ENCODE measurements around the gene HYLS1.

HYLS1 gene

DNA sequence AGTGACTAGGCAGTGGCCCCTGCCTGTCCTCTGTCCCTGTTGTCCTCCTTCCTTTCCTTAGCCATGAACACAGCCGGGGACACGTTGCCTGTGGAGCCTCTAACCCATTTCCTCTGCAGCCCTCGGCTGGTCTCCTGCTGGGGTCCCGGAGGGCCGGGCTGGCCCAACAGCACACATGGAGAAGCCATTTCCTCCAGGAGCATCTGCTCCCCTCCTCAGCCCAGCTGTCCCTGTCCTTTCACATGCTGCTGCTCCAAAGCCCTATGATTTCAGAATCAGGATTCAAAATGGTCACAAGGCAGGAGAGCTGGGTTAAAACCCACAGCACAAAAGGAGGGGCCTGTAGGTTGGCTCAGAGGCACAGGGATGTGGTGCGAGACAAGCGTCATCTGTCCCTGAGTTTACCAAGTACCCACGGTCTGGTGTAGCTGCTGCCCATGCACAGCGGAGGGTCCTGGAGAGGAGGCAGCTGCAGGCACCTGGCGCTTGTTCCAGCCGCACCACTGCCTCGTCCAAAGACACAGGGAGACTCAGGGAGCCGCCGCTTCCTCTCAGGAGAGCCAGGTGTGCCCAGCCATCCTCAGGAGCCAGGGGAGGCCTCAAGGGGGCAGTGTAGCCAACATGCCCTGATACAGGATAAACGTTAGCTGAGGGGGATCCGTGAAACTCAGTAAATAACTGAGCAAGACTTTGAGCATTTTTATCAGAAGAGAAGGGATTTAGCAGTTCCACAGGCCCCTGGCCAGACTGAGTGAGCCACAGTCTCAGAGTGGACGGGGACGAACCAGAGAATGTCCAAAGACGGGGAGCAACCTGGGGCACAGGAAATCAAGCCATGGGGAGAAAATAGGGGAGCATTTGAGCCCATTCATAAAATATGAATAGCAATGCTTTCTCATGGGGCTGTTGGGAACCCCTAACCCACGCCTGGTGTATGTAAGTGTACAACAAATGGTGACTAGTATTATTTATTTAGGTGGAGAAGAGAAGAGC is 54.4 kb downstream of the HYLS1 start:
- Histone ChIP-seq H3K9me3 (ENCODE audit: insufficient read depth, low read length) (no peaks in the 10 kb centered on the region), H3K36me3 (ENCODE audit: insufficient read depth, insufficient read length, low read length) (no peaks in the 10 kb centered on the region), H3K4me1 (ENCODE audit: insufficient read depth, insufficient read length) (peaks cover 6% of the 10 kb centered on the region), H3K27me3 (ENCODE audit: insufficient read depth, insufficient read length) (no peaks in the 10 kb centered on the region), H3K9ac (ENCODE audit: insufficient read length, low read depth) (no peak overlapping the region), H3K4me3 (ENCODE audit: insufficient read length, low read depth) (no peak overlapping the region)
- peak; percentile 51 for DNase-seq (ENCODE audit: low read depth, low spot score)
- TF ChIP-seq YY1 (IDR thresholded peaks at IDR 0.05; ENCODE audit: insufficient read depth, insufficient read length) (no peak), SUZ12 (IDR thresholded peaks at IDR 0.05; ENCODE audit: extremely low read depth, insufficient read depth, insufficient read length) (no peak), ZNF274 (IDR thresholded peaks at IDR 0.05; ENCODE audit: low read depth, low read length) (no peak)

DNA sequence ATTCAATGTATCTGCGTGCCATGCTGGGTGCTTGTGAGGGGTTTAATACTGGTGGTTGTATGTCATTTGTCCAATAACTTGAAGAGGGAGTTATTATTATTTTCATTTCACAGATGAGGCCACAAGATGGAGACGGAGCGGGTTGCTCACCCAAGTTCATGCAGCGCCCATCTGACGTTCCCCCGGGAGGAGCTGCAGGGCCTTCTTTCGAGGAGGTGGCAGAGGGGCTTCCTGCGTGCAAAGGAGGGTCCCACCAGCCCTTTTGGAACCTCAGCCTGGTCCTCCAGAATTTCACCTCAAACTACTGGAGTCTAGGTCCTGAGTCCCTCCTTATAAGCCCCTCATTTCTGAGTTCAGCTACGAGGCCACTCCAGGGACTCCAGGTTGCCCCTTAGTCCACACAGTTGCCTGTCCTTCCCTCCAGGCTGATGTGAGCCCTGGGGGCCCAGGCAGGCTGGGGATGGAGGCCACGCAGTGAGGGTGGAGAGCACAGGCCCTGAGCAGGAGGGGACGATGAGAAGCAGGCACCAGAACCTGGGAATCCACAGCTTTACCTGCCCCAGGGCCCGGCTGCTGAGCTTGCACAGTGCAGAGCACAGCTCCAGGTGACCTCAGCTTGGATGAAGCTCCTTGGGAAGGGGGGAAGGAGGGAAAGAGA is 55.4 kb downstream of the HYLS1 start:
- Histone ChIP-seq H3K9ac (ENCODE audit: insufficient read length, low read depth) (no peak overlapping the region), H3K4me3 (ENCODE audit: insufficient read length, low read depth) (no peak overlapping the region), H3K9me3 (ENCODE audit: insufficient read depth, low read length) (no peaks in the 10 kb centered on the region), H3K36me3 (ENCODE audit: insufficient read depth, insufficient read length, low read length) (no peaks in the 10 kb centered on the region), H3K27me3 (ENCODE audit: insufficient read depth, insufficient read length) (no peaks in the 10 kb centered on the region), H3K4me1 (ENCODE audit: insufficient read depth, insufficient read length) (peaks cover 6% of the 10 kb centered on the region)
- no peak for DNase-seq (ENCODE audit: low read depth, low spot score)
- TF ChIP-seq YY1 (IDR thresholded peaks at IDR 0.05; ENCODE audit: insufficient read depth, insufficient read length) (no peak), ZNF274 (IDR thresholded peaks at IDR 0.05; ENCODE audit: low read depth, low read length) (no peak), SUZ12 (IDR thresholded peaks at IDR 0.05; ENCODE audit: extremely low read depth, insufficient read depth, insufficient read length) (no peak)

DNA sequence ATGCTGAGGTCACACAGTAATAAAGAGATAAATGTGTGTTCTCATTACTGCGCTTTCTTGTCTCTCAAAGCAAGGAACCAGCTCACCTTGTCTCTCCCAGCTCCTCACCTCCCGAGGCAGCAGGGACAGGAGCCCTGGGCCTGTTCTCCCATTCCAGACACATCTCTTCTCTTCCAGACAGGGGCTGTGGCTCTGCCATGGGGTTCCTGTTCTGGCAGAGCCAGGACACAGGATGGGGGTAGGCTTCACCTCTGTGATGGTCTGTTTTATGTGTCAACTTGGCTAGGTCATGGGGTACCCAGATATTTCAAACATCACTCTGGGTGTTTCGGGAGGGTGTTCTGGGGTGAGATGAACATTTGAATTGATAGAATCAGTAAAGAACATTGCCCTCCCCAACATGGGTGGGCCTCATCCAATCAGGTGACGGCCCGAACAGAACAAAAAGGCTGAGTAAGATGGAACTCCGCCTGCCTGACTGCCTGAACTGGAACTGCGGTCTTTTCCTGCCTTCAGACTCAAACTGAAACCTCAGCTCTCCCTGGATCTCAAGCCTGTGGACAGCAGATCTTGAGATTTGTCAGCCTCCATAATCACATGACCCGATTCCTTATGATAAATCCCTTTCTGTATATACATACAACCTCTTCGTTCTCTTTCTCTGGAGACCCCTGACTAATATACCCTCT is 56.3 kb downstream of the HYLS1 start:
- no peak for DNase-seq (ENCODE audit: low read depth, low spot score)
- Histone ChIP-seq H3K9me3 (ENCODE audit: insufficient read depth, low read length) (no peaks in the 10 kb centered on the region), H3K4me3 (ENCODE audit: insufficient read length, low read depth) (no peak overlapping the region), H3K9ac (ENCODE audit: insufficient read length, low read depth) (no peak overlapping the region), H3K4me1 (ENCODE audit: insufficient read depth, insufficient read length) (peaks cover 6% of the 10 kb centered on the region), H3K27me3 (ENCODE audit: insufficient read depth, insufficient read length) (no peaks in the 10 kb centered on the region), H3K36me3 (ENCODE audit: insufficient read depth, insufficient read length, low read length) (no peaks in the 10 kb centered on the region)
- TF ChIP-seq ZNF274 (IDR thresholded peaks at IDR 0.05; ENCODE audit: low read depth, low read length) = no peak

DNA sequence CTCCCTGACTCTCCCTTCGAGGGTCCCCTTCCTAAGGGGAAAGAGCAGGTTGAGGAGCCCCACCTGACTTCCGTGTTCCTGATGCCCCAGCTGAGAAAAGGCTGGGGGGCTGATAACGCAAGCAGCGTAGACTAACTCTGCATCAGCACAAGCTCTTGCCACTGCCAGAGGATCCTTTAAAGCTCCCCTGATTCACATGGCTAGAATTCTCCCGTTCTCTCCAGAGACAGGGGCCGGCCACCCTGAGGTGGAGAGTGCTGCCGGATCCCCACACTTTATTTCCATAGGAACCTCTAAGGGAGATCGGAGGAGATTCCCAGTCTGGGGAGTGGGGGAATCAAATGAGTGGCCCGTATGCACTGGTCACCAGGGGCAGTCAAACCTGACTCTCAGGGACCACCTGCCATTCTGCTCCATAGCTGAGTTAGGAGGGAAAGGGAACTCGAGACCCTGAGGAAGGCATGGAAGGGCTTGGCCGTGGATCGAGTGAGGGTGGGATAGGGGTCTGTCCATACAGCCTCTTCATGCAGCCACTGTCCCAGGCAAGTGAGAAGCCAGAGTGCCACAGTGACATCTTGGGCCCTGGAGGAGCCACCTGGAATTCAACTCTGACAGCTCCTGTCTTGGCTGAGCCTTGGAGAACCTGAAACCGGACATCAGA is 57.0 kb downstream of the HYLS1 start:
- peaks cover 6% of the 10 kb centered on the region for H3K4me1 ChIP-seq (ENCODE audit: insufficient read depth, insufficient read length)
- no peaks in the 10 kb centered on the region for H3K9me3 ChIP-seq (ENCODE audit: insufficient read depth, low read length)
- H3K36me3 ChIP-seq (ENCODE audit: insufficient read depth, insufficient read length, low read length) = no peaks in the 10 kb centered on the region
- TF ChIP-seq YY1 (IDR thresholded peaks at IDR 0.05; ENCODE audit: insufficient read depth, insufficient read length) = no peak
- TF ChIP-seq SUZ12 (IDR thresholded peaks at IDR 0.05; ENCODE audit: extremely low read depth, insufficient read depth, insufficient read length) = no peak
- no peak for TF ChIP-seq ZNF274 (IDR thresholded peaks at IDR 0.05; ENCODE audit: low read depth, low read length)
- no peak for DNase-seq (ENCODE audit: low read depth, low spot score)
- H3K27me3 ChIP-seq (ENCODE audit: insufficient read depth, insufficient read length) = no peaks in the 10 kb centered on the region
- no peak overlapping the region for H3K4me3 ChIP-seq (ENCODE audit: insufficient read length, low read depth)
- no peak overlapping the region for H3K9ac ChIP-seq (ENCODE audit: insufficient read length, low read depth)

DNA sequence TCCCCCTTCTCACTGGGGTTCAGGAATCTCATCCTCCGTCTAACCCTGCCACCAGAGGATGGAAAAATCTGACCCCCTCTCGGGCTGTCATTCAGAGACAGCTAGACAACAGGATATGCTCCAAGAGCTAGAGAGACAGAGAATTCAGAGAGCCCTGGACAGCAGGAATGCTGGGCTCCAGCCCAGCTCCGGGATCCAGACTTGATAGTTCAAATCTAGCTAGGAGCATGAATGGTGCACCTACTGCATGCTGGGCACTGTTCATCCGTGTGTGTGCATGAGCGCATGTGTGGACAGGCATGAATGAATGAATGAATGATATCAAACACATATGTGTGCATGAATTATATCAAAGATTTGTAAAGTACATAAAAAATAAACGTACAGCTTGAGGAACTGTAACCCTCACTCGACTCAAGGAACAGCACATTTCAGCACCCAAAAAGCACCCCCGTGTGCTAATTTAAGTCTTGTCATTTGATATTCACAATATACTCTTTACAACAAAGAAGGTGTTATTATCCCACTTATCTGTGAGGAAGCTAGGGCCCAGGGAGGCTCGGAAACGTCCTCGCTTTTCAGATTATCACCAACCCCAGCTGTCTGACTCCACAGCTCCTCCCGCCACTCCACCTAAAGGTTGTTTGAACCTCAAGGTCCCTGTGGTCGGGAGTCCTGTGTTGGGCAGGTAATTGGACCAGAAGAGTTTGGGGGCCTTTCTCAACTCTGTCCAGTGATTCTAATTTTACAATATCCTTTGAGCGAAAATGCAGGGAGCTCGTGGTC is 57.7 kb downstream of the HYLS1 start:
- no peaks in the 10 kb centered on the region for H3K27me3 ChIP-seq (ENCODE audit: insufficient read depth, insufficient read length)

DNA sequence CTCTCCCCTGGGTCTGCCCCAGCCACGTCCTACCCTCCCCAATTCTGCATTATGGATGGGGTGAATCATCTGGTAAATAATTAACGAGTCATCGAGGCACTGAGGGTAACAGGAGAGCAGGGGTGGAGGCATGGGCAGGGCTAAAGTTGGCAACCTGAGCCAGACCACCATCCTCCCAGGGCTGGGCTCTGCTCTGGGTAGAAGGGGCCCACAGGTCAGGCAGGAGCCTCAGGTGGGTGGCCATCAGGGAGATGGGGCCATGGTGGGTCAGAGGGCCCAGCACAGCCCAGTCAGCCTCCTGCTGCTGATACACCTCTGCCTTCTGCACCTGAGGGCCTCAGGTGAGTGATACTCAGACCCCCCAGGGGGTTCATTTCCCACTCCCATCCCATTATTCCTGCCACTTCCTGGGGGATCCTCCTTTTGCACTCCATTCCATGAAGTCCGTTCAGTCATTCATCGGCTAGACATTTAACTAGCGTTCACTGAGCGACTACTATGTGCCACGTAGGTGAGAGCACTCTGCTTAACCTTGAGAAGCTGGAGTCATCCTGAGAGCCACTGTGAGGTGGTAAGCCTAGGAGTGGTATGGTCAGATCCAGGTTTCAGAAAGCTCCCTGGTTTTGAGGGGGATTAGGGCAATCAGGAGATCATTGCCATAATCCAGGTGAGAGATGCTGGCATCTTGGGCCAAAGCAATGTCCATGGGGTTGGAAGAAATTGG is 58.5 kb downstream of the HYLS1 start, which contains the start of gene VSIG10L2:
VSIG10L2 (plus strand) TSS at position 248 of the 724 bp plus-strand sequence; CDS start at position 260, 12 bp downstream.
- Histone ChIP-seq H3K9ac (ENCODE audit: insufficient read length, low read depth) (no peak within 1 kb of the TSS), H3K27me3 (ENCODE audit: insufficient read depth, insufficient read length) (no peaks in the 10 kb centered on the region), H3K36me3 (ENCODE audit: insufficient read depth, insufficient read length, low read length) (no peaks in the 10 kb centered on the region), H3K4me3 (ENCODE audit: insufficient read length, low read depth) (no peak within 1 kb of the TSS), H3K4me1 (ENCODE audit: insufficient read depth, insufficient read length) (peaks cover 6% of the 10 kb centered on the region), H3K9me3 (ENCODE audit: insufficient read depth, low read length) (no peaks in the 10 kb centered on the region)
- TF ChIP-seq ZNF274 (IDR thresholded peaks at IDR 0.05; ENCODE audit: low read depth, low read length) (no peak), YY1 (IDR thresholded peaks at IDR 0.05; ENCODE audit: insufficient read depth, insufficient read length) (no peak), SUZ12 (IDR thresholded peaks at IDR 0.05; ENCODE audit: extremely low read depth, insufficient read depth, insufficient read length) (no peak)
- no peak for DNase-seq (ENCODE audit: low read depth, low spot score)

More for the DNA sequence above, 57.7 kb downstream of the HYLS1 start:
- TF ChIP-seq YY1 (IDR thresholded peaks at IDR 0.05; ENCODE audit: insufficient read depth, insufficient read length) = no peak
- no peak for TF ChIP-seq SUZ12 (IDR thresholded peaks at IDR 0.05; ENCODE audit: extremely low read depth, insufficient read depth, insufficient read length)
- no peak for TF ChIP-seq ZNF274 (IDR thresholded peaks at IDR 0.05; ENCODE audit: low read depth, low read length)
- DNase-seq (ENCODE audit: low read depth, low spot score) = no peak
- peaks cover 6% of the 10 kb centered on the region for H3K4me1 ChIP-seq (ENCODE audit: insufficient read depth, insufficient read length)
- H3K9me3 ChIP-seq (ENCODE audit: insufficient read depth, low read length) = no peaks in the 10 kb centered on the region
- no peak overlapping the region for H3K4me3 ChIP-seq (ENCODE audit: insufficient read length, low read depth)
- H3K9ac ChIP-seq (ENCODE audit: insufficient read length, low read depth) = no peak overlapping the region
- H3K36me3 ChIP-seq (ENCODE audit: insufficient read depth, insufficient read length, low read length) = no peaks in the 10 kb centered on the region

All from NT2/D1 (cell line).